Dermis blood vessel endothelial cell (primary cell): ENCODE results near the gene STAB2. TPM values are rescaled to one million over a fixed set of nuclear protein-coding genes. Genes with fewer than 3 reads are reported as not detected.

ENCODE experiments used
- DNase-seq: peaks from one replicate; pipeline ENCODE4 v3.0.0; 2010
- total RNA-seq: library from RNA; depleted of rRNA; stranded (reverse); fragments of >200 nt; gene quantifications from 2 replicates; pipeline ENCODE4 v1.2.3, GENCODE V29; 2014

Gene STAB2
- total RNA-seq, 1 donor from 2014 or later, result 3.7 TPM

DNA sequence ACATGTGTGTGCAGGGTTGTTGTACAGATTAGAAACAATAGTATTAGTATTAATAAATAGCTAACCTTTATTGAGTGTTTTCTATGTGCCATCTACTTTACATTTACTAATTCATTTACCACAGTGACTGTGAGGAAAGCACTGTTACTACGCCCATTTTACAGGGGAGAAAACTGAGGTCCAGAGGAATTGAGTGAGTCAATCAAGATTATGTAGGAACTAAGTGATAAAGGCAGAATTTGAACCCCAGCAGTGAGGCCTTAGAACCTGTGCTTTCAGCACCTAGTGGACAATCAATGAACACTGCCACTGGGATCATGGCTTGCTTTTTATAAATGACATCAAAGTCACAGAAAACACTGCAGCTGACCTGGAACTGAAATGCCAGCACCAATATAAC lies 225.7 kb downstream of the STAB2 start:
- DNase-seq, result no peak

DNA sequence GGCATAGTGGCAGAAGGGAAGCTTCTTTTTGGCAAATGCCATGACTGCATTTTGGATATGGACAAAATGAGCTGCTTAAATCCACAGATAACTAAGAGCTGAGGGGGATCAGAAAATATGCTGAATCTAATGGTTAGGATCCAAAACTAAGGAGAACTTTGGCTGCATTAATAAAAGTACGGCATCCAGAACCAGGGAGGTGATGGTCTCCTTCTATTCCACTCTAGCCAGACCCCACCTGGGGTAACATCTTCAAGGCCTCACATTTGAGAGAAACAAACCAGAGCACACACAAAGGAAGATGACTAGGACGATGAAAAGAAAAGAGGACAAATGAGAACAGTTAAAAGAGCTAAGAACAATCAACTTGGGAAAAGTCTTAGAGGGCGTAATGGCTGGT lies 226.4 kb downstream of the STAB2 start:
- no peak for DNase-seq

DNA sequence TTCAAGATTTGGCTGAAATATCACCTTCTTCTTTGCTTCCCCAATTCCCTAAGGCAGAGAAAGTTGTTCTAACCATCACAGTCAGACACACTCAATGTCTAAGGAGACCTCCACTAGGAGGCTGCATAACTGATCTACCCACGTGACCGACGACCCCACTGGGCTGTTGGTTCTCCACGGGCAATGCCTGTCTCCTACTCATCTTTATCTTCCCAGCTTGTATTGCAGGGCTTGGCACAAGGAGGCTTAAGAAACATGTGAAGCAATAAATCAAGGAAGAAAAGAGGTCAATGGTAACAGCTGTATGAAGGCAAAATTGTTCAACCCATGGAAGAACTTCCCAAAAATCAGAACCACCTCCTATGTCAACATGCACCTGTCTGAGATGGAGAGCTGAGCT lies 226.9 kb downstream of the STAB2 start:
- DNase-seq, result no peak

DNA sequence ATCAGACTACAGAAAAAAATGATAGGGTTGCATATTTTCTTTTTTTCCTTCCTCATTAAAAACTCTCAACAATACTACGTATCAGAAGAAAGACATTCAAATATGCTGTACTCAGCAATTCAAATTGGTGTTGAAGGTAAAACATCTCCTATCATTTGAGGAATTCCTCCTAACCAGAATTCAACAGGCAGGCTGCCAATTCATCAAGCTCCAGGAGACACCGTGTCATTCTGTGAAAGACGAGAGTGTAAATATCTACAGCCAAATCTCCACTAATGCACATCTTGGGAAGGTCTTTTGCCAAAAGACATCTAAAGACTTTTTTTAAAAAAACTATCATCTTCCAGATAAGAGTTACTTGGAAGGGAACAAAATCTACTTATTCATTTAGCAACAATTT lies 227.4 kb downstream of the STAB2 start:
- no peak for DNase-seq

Other genes with a start within 250 kb of the STAB2 start
- gene C12orf42, start 91.3 kb upstream of the STAB2 start, total RNA-seq, result 0.05 TPM in 1 of 2 replicates, not detected in the other